ENCODE results near the gene TAF7L.
"Not testable (repeated sequence)": the region's sequence is repeated elsewhere in the genome, so short reads cannot be mapped to it uniquely, and the experiment has no call there.

- TF ChIP-seq CTCF (IDR thresholded peaks at IDR 0.05; ENCODE audit: low read length); EZH2 (optimal IDR thresholded peaks at IDR 0.05; ENCODE audit: low read depth, low read length); EZH2phosphoT487 (IDR thresholded peaks at IDR 0.05; ENCODE audit: low read length): not testable (repeated sequence)
Measured at GRCh38 chrX:101326600-101326999, 35.5 kb upstream of the TAF7L start.

Data from MM.1S (cell line).